LNCAP (cell line): ENCODE measurements around the gene ZNF710.

Experiments used
- CTCF ChIP-seq: fragments of 450-650 bp; IDR thresholded peaks from 2 replicates; pipeline ENCODE4 v1.5.1; 2017; ENCODE audit warnings: mild to moderate bottlenecking

ZNF710 gene

DNA sequence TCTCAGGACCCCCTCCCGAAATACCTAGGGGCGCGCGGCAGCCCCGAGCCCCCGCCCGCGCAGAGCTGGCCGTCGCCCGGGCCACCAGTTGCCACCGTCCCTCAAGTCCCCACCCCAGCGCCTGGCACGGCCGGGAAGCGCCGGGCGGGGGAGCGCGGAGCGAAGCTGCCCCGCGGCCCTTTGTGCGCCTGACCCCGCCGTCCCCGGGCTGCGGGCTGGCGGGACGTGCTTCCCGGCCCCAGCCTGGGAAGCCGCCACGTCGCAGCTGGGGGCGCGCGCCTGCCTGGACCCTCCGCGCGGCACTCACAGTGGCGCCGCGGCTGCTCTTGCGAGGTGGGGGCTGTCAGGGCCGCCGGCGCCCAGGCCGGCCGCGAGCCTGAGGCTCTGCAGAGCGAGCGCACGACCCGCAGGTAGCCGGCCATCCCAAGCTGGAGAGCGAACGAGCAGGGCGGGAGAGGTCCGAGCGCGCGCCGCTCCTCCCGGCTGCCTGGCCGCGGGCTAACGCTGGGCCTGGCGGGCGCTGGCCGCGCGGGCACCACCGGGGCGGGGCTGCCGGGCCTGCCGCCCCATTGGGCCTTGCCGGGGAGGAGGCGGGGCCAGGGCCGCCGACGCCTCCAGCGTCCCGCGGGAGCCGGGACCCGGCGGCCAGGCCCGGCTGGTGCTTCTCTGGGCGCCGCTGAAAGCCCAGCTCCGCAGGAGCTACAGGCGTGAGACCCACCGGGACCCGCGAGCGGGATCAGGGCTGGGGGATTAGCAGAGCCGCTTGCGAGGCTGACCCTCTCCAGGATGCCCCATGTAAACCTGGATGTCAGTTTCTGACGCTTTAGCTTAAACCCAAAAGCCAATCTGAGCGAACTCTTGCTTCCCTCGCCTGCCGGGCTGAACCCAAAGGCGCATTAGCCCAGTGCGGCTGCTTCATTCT lies 101.1 kb downstream of the ZNF710 start, which contains the start of gene IDH2:
Gene IDH2 (minus strand): TSS at position 500 of the 922 bp plus-strand sequence. CDS start 78 bp downstream, at position 422.
- TF ChIP-seq CTCF = no peak

- TF ChIP-seq CTCF = no peak
These were observed 102.7 kb downstream of the ZNF710 start for GRCh38 chr15:90103701-90104329.

DNA sequence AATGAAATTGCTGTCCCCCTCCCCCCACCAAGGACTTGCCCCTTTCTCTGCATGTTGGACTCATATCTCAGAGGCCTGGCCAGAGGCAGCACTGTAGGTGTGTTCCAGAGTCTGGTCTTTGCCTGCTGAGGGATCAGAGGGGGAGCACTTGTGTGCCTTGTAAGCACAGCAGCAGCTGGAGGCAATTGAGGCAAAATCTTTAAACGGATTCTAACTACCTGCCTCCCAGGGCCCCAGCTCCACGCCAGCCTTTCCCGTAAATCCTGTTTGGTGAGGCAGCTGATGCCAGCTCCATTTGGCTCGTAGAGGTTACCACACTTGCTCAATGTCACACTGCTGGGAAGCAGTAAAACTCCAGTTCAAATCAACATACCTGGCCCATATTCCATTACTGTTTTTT lies 103.4 kb downstream of the ZNF710 start:
- no peak for TF ChIP-seq CTCF

- TF ChIP-seq CTCF = no peak
These were observed 104.4 kb downstream of the ZNF710 start for GRCh38 chr15:90105521-90105920.

DNA sequence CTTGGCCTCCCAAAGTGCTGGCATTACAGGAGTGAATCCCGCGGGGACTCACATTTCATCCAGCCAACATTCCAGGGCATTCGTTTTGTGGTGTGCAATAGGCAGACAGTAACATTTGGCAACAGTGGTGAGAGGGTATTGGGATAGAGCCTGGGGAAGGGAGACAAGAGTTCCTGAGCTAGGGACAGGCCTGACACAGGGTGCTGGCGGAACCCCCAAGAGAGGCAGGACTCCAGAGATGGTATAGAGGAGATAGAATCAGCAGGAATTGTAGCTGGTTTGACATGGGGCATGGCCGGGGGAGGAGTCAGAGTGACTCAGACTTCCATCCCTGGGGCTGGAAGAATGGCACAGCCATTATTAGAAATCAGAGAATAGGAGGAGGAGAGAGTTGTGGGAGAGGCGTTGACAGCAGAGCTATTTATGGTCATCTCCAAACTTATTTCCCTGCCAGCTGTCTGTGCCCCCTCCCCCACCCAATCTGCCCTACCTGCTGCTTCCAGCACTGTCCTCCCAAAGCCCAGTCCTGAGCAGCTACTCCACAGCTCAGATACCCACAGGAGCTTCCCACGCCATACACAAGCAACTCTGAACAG lies 105.5 kb downstream of the ZNF710 start:
- TF ChIP-seq CTCF = no peak

DNA sequence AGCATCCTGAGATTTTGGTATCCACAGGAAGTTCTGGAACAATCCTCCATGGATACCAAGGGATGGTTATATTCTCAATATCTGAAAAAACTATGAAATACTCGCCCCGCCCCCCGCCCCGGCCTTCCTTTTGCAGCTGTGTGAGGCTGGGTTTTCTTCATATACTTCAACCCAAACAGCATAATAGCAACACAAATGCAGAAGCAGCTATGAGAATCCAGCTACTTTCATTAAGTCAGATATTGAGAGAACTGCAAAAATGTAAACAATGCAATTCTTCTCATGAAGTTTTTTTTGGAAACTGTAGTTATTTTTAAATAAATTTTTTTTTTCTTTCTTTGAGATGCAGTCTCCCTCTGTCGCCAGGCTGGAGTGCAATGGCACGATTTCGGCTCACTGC lies 112.0 kb downstream of the ZNF710 start:
- TF ChIP-seq CTCF = no peak

- no peak for TF ChIP-seq CTCF
These were observed 113.4 kb downstream of the ZNF710 start for GRCh38 chr15:90114451-90114901.
